ENCODE results near the gene LRFN3.

DNA sequence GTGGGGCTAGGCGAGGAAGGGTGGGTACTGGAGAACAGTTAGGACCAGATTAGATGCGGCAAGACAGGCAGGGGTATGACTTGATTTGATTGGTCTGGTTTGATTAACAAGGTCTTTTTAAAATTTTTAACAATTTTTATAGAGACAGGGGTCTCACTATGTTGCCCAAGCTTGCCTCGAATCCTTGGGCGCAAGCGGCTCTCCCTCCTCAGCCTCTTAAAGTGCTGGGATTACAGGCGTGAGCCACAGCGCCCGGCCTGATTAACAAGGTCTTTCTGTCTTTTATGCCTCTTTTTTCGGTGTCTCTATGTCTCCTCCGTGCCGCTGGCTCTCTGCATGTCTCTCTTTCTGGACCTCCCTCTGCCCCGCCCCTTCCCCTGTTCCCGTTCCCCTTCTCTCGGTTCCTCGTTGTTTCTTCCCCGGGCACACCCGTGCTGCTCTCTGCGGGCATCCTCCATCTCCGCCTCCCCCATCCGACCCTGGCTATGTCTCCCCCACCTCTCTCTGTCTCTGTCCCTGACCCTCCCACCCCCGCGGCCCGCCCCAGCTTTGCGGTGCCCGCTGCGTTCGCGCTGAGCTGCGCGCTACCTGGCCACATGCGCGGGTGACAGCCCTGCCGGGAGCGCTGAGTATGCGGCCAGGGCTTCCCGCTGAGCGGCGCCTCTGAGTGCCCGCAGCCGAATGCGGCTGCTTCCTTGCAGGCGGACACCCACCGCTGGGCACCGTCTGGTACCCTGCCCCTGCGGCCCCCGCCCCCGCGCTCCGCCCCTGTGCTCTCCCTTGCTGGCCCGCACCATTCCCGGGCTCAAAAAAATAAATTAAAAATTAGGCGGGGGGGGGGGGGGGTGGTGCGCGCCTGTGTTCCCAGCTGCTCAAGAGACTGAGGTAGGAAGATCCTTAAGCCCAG, 50.7 kb downstream of the LRFN3 start:
- TF ChIP-seq POLR2A (IDR thresholded peaks at IDR 0.05): no peak
- TF ChIP-seq, protein P1, sequence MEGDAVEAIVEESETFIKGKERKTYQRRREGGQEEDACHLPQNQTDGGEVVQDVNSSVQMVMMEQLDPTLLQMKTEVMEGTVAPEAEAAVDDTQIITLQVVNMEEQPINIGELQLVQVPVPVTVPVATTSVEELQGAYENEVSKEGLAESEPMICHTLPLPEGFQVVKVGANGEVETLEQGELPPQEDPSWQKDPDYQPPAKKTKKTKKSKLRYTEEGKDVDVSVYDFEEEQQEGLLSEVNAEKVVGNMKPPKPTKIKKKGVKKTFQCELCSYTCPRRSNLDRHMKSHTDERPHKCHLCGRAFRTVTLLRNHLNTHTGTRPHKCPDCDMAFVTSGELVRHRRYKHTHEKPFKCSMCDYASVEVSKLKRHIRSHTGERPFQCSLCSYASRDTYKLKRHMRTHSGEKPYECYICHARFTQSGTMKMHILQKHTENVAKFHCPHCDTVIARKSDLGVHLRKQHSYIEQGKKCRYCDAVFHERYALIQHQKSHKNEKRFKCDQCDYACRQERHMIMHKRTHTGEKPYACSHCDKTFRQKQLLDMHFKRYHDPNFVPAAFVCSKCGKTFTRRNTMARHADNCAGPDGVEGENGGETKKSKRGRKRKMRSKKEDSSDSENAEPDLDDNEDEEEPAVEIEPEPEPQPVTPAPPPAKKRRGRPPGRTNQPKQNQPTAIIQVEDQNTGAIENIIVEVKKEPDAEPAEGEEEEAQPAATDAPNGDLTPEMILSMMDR (IDR thresholded peaks at IDR 0.05): no peak

Data from testis (tissue), 2 donors.